ENCODE data around the gene YLPM1. TPM values are rescaled to one million over a fixed set of nuclear protein-coding genes. Genes with fewer than 3 reads are reported as not detected.

The YLPM1 gene
- total RNA-seq, 2 experiments from 2014 or later, result 53.0 to 60.9 TPM

DNA sequence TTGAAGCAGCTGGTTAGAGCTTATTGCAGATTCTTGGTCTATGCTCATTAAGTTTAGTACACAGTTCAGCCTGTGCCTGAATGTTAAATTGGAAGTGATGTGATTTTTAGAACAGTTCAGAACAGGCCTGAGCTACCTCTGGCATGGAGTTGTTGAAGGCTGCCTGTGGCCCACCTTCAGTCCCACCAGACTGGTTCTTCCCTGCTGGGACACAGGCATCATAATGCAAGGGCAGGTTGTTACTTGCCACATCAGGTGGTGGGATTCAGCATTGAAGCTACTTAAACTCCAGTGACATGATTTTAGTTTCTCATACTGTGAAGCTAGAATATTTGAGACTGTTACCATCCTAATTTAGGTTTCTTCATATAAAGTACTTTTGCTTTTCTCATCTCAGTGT lies 63.5 kb downstream of the YLPM1 start:
- POLR2A ChIA-PET, result no interaction called here
- intact Hi-C loops (cut with DNase I, micrococcal nuclease), result no loop called here
- H3K27ac Mint-ChIP-seq, result no peak overlapping the region
- H3K4me3 Mint-ChIP-seq, result no peak overlapping the region
- H3K27me3 Mint-ChIP-seq, result no peaks in the 10 kb centered on the region
- peaks cover 30% of the 10 kb centered on the region for H3K36me3 Mint-ChIP-seq (ENCODE audit: low read depth)
- ATAC-seq (no peak), DNase-seq (no peak)
- peaks cover 3% of the 10 kb centered on the region for H3K4me1 Mint-ChIP-seq
- H3K9me3 Mint-ChIP-seq (ENCODE audit: low read depth), result no peaks in the 10 kb centered on the region
- CTCF ChIA-PET, result no interaction called here

DNA sequence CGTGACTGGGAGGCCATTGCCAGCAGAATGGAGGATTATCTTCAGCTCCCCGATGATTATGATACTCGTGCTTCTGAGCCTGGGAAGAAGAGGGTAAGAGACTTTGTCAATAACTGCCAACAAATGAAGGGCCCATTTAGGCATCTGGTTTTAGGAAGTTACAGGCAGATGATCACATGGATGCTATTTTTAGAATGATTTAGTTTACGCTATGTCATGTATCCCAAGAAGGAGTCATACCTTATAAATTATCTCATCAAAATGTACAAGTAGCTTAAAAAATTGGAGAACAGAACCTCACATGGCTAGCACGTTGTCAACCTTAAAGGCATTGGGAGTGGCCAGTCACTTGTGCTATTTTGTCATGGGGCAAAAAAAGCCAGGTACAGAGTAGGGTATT lies 66.1 kb downstream of the YLPM1 start:
- intact Hi-C loops (cut with DNase I, micrococcal nuclease), result no loop called here
- Mint-ChIP-seq H3K9me3 (ENCODE audit: low read depth) (no peaks in the 10 kb centered on the region), H3K4me3 (no peak overlapping the region), H3K27me3 (no peaks in the 10 kb centered on the region), H3K27ac (no peak overlapping the region), H3K4me1 (peaks cover 5% of the 10 kb centered on the region), H3K36me3 (ENCODE audit: low read depth) (peaks cover 23% of the 10 kb centered on the region)
- DNase-seq, result no peak
- CTCF ChIA-PET, result interaction anchor here (0.5 kb wide), 1 partner anchor 26 kb away, joined by 3 read pairs; no protein-coding TSS in a partner anchor
- no peak for ATAC-seq
- POLR2A ChIA-PET, result no interaction called here

DNA sequence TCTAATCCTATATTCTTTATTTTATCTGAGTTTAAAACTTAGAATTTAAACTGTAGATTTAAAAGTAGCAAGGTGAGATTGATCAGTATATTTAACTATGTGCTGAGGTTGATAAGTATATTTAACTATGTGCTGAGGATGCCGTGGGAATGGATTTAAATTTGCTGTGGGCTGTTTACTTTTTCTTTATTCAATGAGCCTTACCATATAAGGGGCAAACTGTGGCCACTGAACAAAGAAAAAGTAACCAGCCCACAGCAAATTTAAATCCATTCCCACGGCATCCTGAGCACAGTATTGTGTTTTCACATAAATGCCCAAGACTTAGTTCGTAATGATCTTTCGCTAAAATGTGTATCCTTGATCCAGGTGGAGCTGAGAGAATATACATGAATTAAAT lies 69.7 kb downstream of the YLPM1 start:
- H3K9me3 Mint-ChIP-seq (ENCODE audit: low read depth), result no peaks in the 10 kb centered on the region
- ATAC-seq (no peak), DNase-seq (no peak)
- intact Hi-C loops (cut with DNase I, micrococcal nuclease), result no loop called here
- POLR2A ChIA-PET, result no interaction called here
- peaks cover 33% of the 10 kb centered on the region for H3K36me3 Mint-ChIP-seq (ENCODE audit: low read depth)
- no peaks in the 10 kb centered on the region for H3K27me3 Mint-ChIP-seq
- peaks cover 34% of the 10 kb centered on the region for H3K4me1 Mint-ChIP-seq
- H3K27ac Mint-ChIP-seq, result no peak overlapping the region
- CTCF ChIA-PET, result no interaction called here
- H3K4me3 Mint-ChIP-seq, result no peak overlapping the region

DNA sequence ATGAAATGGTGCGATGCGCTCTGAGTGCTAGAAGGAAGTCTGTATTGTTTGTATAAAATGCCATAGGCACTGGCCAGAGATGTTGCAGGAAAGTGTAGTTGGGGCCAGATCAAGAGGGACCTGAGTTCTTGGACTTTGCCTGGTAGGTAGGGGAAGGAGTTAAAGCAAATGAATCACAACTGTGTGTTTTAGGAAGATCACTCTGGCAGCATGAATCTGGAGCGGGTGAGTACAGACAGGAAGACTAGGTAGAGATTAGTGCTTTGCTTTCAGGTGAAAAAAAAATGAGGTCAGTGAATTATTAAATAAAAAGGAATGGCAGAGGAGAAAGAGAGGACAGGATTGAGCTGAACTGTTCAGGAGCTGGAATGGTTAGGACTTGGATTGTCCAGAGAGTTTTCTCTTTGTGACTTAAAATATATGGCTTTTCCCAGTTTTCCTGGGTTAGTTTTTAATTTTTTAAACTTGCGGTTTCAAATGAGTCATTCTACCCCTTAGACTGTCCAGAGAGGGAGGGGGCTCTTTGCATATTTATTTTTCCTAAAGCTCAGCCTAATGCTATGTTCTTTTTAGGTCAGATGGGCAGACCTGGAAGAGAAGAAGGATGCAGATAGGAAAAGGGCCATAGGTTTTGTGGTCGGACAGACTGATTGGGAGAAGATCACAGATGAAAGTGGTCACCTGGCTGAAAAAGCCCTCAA lies 71.7 kb downstream of the YLPM1 start:
- ATAC-seq, result no peak
- POLR2A ChIA-PET, result no interaction called here
- no peaks in the 10 kb centered on the region for H3K27me3 Mint-ChIP-seq
- peak overlapping the region; percentile 35 for H3K27ac Mint-ChIP-seq
- intact Hi-C loops (cut with DNase I, micrococcal nuclease), result no loop called here
- no peaks in the 10 kb centered on the region for H3K9me3 Mint-ChIP-seq (ENCODE audit: low read depth)
- peaks cover 49% of the 10 kb centered on the region for H3K4me1 Mint-ChIP-seq
- peaks cover 36% of the 10 kb centered on the region for H3K36me3 Mint-ChIP-seq (ENCODE audit: low read depth)
- CTCF ChIA-PET, result interaction anchor here (0.6 to 6.3 kb wide), 4 partner anchors 10 to 899 kb away, joined by 3 to 38 read pairs (median 4); no protein-coding TSS in a partner anchor
- no peak overlapping the region for H3K4me3 Mint-ChIP-seq
- no peak for DNase-seq

DNA sequence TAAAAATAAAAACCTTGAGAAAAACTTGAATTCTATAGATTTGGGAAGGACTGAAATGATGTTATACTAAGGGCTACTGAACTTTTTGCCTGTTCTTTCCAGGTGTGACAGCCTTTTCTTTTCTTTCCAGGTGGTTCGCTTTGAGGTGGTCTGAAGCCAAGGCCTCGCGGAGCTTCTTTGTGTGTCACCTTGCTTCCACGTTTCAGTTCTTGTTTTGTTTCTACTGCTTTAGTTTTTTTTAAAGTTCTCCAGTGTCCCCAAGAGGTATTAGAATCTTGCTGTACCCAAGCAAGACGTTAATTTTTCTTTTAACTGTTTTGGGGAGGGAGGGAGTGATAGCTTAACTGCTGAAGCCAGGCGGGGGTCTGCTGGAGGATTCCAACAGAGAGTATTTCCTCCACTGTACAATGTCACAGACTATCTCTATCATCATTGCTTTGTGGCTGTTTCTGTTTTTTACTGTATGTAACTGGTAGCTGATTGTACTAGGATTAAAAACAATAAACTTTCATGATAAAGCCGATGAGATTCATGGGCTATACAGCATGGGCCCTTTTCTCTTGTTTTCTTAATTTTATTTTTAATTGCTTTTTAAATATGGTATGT lies 72.6 kb downstream of the YLPM1 start:
- H3K36me3 Mint-ChIP-seq (ENCODE audit: low read depth), result peaks cover 40% of the 10 kb centered on the region
- DNase-seq, result peak; percentile 25

DNA sequence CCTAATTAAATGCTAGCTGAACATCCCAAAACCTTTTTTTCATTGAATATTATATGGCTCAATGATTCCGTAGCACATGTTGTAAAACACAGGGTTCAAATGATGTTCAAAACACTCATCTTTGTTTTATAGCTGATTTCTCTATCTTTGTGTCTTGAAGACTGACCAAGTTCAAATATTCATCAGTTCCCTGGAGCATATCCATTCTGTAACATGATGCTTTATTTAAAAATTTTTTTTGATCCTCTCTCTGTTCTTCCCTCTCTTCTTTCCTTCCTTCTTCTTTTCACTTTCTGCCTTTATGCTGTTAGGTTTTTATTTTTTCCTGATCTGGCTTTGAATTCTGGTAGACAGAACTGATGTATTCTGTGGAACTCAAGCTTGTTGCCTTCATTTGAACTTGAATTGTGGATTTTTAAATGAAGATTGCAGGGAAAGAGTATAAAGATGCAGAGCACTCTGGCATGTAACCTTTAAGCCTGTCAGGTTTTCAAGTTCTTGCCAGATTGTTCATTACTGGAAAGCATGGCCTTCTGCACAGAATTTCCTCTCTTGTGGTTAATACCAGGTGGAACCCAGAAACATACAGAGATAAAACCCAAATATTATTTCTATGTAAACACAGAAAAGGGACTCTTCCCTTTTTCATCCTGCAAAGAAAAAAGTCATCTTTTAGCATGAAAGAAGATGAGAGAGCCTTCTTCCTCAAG lies 73.3 kb downstream of the YLPM1 start:
- CTCF ChIA-PET, result interaction anchor here (0.6 to 6.3 kb wide), 7 partner anchors 18 to 585 kb away, joined by 3 to 38 read pairs (median 4); partner anchors contain the start of gene DLST
- peak overlapping the region; percentile 95 for H3K27ac Mint-ChIP-seq
- ATAC-seq (no peak), DNase-seq (no peak)
- H3K4me3 Mint-ChIP-seq, result no peak overlapping the region
- POLR2A ChIA-PET, result interaction anchor here (0.8 kb wide), 1 partner anchor 233 kb away, joined by 10 read pairs; no protein-coding TSS in a partner anchor
- peaks cover 45% of the 10 kb centered on the region for H3K36me3 Mint-ChIP-seq (ENCODE audit: low read depth)
- no peaks in the 10 kb centered on the region for H3K27me3 Mint-ChIP-seq
- H3K9me3 Mint-ChIP-seq (ENCODE audit: low read depth), result no peaks in the 10 kb centered on the region
- intact Hi-C loops (cut with DNase I, micrococcal nuclease), result no loop called here
- H3K4me1 Mint-ChIP-seq, result peaks cover 64% of the 10 kb centered on the region

More for the DNA sequence above, 72.6 kb downstream of the YLPM1 start:
- H3K4me3 Mint-ChIP-seq, result no peak overlapping the region
- H3K9me3 Mint-ChIP-seq (ENCODE audit: low read depth), result no peaks in the 10 kb centered on the region
- ChIA-PET POLR2A (interaction anchor here (0.8 kb wide), 1 partner anchor 232 kb away, joined by 10 read pairs; no protein-coding TSS in a partner anchor), CTCF (interaction anchor here (0.6 to 6.3 kb wide), 8 partner anchors 11 to 900 kb away, joined by 3 to 38 read pairs (median 4); partner anchors contain the start of gene DLST)
- intact Hi-C loops (cut with DNase I, micrococcal nuclease), result no loop called here
- peaks cover 58% of the 10 kb centered on the region for H3K4me1 Mint-ChIP-seq
- no peaks in the 10 kb centered on the region for H3K27me3 Mint-ChIP-seq
- no peak for ATAC-seq
- H3K27ac Mint-ChIP-seq, result peak overlapping the region; percentile 84

DNA sequence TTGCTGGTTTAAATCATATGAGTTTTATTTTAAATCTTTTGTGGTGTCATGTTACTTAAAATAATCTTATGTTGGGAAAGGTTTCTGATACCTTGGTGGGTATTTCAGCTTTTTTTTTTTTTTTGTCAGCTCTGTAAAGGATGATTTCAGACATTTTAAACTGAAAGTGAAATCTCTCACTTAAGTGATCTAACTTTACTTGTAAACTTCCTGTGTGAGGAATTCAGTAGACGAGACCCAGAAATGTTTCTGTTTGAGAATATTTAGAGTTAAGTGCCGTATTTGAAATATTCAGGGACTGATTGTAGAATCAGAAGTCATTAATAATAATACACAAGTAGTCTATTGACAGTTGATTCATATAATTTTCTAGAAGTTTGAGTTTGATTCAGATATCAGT lies 75.0 kb downstream of the YLPM1 start:
- Mint-ChIP-seq H3K36me3 (ENCODE audit: low read depth) (peaks cover 46% of the 10 kb centered on the region), H3K27ac (peak overlapping the region; percentile 91), H3K4me3 (peak overlapping the region; percentile 42), H3K27me3 (no peaks in the 10 kb centered on the region), H3K4me1 (peaks cover 75% of the 10 kb centered on the region), H3K9me3 (ENCODE audit: low read depth) (no peaks in the 10 kb centered on the region)
- intact Hi-C loops (cut with DNase I, micrococcal nuclease), result loop anchor here in 1 of 2 experiments (2.0 kb wide), 1 partner anchor 43 kb away; the partner anchor contains the start of gene DLST
- ATAC-seq, result peak; percentile 27
- no peak for DNase-seq
- CTCF ChIA-PET, result interaction anchor here (0.9 to 6.3 kb wide), 3 partner anchors 23 to 229 kb away, joined by 3 to 38 read pairs (median 3); no protein-coding TSS in a partner anchor
- POLR2A ChIA-PET, result interaction anchor here (0.6 kb wide), 1 partner anchor 420 kb away, joined by 4 read pairs; no protein-coding TSS in a partner anchor

DNA sequence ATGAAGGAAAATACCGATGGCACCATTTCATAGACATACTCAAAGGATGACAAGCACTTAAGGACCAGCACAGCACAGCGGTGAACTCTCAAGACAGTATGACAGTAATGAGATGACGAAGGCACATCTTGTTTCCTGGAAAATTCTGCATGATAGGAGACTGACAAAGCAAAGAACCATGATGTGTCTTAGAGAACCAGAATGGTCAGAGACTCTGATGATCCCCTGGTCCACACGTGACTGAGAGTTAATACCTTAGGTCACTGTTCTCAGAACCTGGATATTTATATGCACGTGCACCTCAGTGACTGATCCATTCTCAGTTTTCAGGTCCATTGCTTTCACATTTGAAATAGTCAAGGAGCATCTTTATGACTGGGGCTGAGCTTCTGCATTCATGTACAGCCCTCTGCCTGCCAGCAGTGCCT lies 77.5 kb downstream of the YLPM1 start:
- no peak overlapping the region for H3K4me3 Mint-ChIP-seq
- peak; percentile 31 for ATAC-seq
- intact Hi-C loops (cut with DNase I, micrococcal nuclease), result loop anchor here (2.0 to 5.0 kb wide), 2 partner anchors 128 to 228 kb away; partner anchors contain the start of genes AREL1 (in 1 of the 2), FCF1 (in 1 of the 2) and LTBP2 (in 1 of the 2)
- CTCF ChIA-PET, result interaction anchor here (1.0 to 6.3 kb wide), 3 partner anchors 12 to 20 kb away, joined by 4 to 38 read pairs (median 4); no protein-coding TSS in a partner anchor
- no peaks in the 10 kb centered on the region for H3K9me3 Mint-ChIP-seq (ENCODE audit: low read depth)
- POLR2A ChIA-PET, result no interaction called here
- H3K27me3 Mint-ChIP-seq, result no peaks in the 10 kb centered on the region
- no peak for DNase-seq
- peak overlapping the region; percentile 80 for H3K27ac Mint-ChIP-seq
- peaks cover 64% of the 10 kb centered on the region for H3K4me1 Mint-ChIP-seq
- peaks cover 41% of the 10 kb centered on the region for H3K36me3 Mint-ChIP-seq (ENCODE audit: low read depth)

DNA sequence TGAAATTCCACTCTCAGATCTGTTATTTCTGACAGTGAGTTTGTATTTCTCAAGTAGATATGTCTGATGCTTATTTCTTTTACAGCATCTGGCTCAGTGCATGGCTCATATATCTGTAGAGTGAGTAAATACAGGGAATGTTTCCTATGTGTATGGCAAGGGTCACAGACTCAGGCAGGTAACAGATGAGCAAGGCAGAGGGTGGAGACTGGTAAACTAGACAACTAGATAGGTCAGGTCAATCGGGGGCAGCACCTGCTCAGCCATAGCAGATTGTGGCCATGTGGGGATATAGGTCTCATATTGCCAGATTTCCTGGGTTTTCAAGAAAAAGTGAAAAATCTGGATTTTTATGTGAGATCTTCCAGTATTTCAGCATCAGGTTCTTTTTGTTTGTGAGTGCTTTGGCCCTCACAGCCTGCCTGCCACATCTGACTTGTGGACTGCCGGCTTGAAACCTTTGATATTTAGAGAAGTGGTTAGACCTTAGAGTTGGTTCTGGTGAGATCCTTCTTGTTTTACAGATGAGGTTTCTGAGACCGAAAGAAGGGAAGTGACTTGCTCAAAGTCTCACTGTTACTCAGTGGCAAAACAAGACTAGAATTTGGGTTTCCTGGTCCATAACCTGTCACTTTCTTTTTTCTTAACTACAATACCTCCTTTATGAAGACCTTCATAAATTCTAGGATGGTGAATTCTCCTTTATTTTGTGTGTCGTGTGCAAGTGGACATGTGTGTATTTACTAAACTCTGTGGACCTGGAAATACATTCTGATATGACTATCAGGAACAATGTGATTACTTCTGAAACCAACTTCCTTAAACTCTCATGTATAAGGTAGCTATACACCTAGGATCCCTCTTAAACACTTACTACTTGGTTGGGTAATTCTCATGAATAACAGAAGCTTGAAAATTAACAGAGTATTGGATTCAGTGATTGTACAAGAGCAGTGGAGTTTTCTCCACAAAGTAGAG lies 78.4 kb downstream of the YLPM1 start:
- peak overlapping the region; percentile 24 for H3K4me3 Mint-ChIP-seq
- H3K27me3 Mint-ChIP-seq, result no peaks in the 10 kb centered on the region
- peaks cover 59% of the 10 kb centered on the region for H3K4me1 Mint-ChIP-seq
- H3K27ac Mint-ChIP-seq, result peak overlapping the region; percentile 80
- ChIA-PET CTCF (interaction anchor here (1.0 to 1.9 kb wide), 6 partner anchors 13 to 64 kb away, joined by 3 to 6 read pairs (median 4); no protein-coding TSS in a partner anchor), POLR2A (interaction anchor here (0.6 to 0.7 kb wide), 2 partner anchors 47 to 69 kb away, joined by 3 read pairs; no protein-coding TSS in a partner anchor)
- peaks cover 35% of the 10 kb centered on the region for H3K36me3 Mint-ChIP-seq (ENCODE audit: low read depth)
- intact Hi-C loops (cut with DNase I, micrococcal nuclease), result loop anchor here (2.0 to 5.0 kb wide), 3 partner anchors 129 to 229 kb away; partner anchors contain the start of genes AREL1 (in 1 of the 2), FCF1 (in 1 of the 2) and LTBP2 (in 1 of the 2)
- peak; percentile 81 for ATAC-seq
- DNase-seq, result peak; percentile 49
- H3K9me3 Mint-ChIP-seq (ENCODE audit: low read depth), result no peaks in the 10 kb centered on the region

DNA sequence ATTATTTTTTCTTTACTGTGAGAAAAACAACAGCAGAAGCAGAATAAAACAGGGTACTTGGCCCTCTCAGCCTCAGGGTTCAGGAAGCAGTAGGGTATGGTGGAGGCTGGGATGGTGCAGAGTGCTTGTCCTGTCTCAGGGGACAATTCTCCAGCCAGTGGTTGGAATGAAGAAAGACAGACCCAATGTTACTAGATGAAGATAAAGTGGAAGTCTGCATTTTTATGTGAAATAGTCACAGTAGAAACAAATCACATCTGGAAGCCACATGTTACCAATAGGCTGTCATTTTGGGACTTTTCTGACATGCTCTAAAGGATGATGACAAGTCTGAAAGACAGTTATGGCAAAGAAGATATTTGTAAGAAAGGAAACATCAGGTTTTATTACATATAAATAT lies 80.5 kb downstream of the YLPM1 start:
- POLR2A ChIA-PET, result no interaction called here
- no peak overlapping the region for H3K27ac Mint-ChIP-seq
- H3K27me3 Mint-ChIP-seq, result no peaks in the 10 kb centered on the region

More for the DNA sequence above, 80.5 kb downstream of the YLPM1 start:
- ATAC-seq, result no peak
- no peak for DNase-seq
- Mint-ChIP-seq H3K9me3 (ENCODE audit: low read depth) (no peaks in the 10 kb centered on the region), H3K4me3 (no peak overlapping the region), H3K4me1 (peaks cover 40% of the 10 kb centered on the region), H3K36me3 (ENCODE audit: low read depth) (peaks cover 21% of the 10 kb centered on the region)
- CTCF ChIA-PET, result interaction anchor here (1.6 to 1.9 kb wide), 3 partner anchors 11 to 61 kb away, joined by 4 to 6 read pairs (median 5); no protein-coding TSS in a partner anchor
- intact Hi-C loops (cut with DNase I, micrococcal nuclease), result loop anchor here in 1 of 2 experiments (2.0 to 5.0 kb wide), 2 partner anchors 131 to 225 kb away; partner anchors contain the start of genes AREL1 and FCF1
